H9 (cell line): ENCODE results near the gene KPNA1. TPM values are rescaled to one million over a fixed set of nuclear protein-coding genes. Genes with fewer than 3 reads are reported as not detected.
A peak's percentile ranks its signal among the peaks of the same experiment; 100 is the strongest.

ENCODE experiments used
- DNase-seq: peaks from one replicate; pipeline ENCODE4 v3.0.0-alpha.2; 2017
- H2AFZ ChIP-seq: one replicate; pipeline ENCODE4 v1.6.1; 2013; ENCODE audit warnings: mild to moderate bottlenecking, low read length, control low read depth, moderate library complexity
- H2AK5ac ChIP-seq: 2 replicates; pipeline ENCODE4 v1.6.1; 2013; ENCODE audit warnings: low read length, control low read depth, mixed read lengths; ENCODE audit not compliant: insufficient read length
- H2BK120ac ChIP-seq: one replicate; pipeline ENCODE4 v1.6.1; 2013; ENCODE audit warnings: low read depth, mild to moderate bottlenecking, low read length, control low read depth, inconsistent platforms; ENCODE audit not compliant: poor library complexity, severe bottlenecking
- H2BK12ac ChIP-seq: 2 replicates; pipeline ENCODE4 v1.6.1; 2013; ENCODE audit warnings: low read length, control low read depth, mixed read lengths, low read depth; ENCODE audit not compliant: insufficient read length
- H2BK15ac ChIP-seq: 2 replicates; pipeline ENCODE4 v1.6.1; 2013; ENCODE audit warnings: low read depth, low read length, control low read depth
- H2BK20ac ChIP-seq: one replicate; pipeline ENCODE4 v1.6.1; 2013; ENCODE audit warnings: low read depth, mild to moderate bottlenecking, low read length, control low read depth, inconsistent platforms; ENCODE audit not compliant: poor library complexity, severe bottlenecking
- H2BK5ac ChIP-seq: 2 replicates; pipeline ENCODE4 v1.6.1; 2013; ENCODE audit warnings: low read length, control low read depth, mixed read lengths; ENCODE audit not compliant: insufficient read length
- H3K14ac ChIP-seq: 2 replicates; pipeline ENCODE4 v1.6.1; 2013; ENCODE audit warnings: low read length, control low read depth; ENCODE audit not compliant: insufficient read depth
- H3K18ac ChIP-seq: 2 replicates; pipeline ENCODE4 v1.6.1; 2013; ENCODE audit warnings: low read depth, mild to moderate bottlenecking, mixed read lengths, low read length, control low read depth; ENCODE audit not compliant: insufficient read length
- H3K23ac ChIP-seq: 2 replicates; pipeline ENCODE4 v1.6.1; 2013; ENCODE audit warnings: low read length, control low read depth, mixed read lengths, low read depth; ENCODE audit not compliant: insufficient read length
- H3K23me2 ChIP-seq: 2 replicates; pipeline ENCODE4 v1.6.1; 2013; ENCODE audit warnings: low read depth, mild to moderate bottlenecking, mixed read lengths, low read length, control low read depth; ENCODE audit not compliant: insufficient read length, poor library complexity, severe bottlenecking
- H3K27ac ChIP-seq: 2 replicates; pipeline ENCODE4 v1.5.1; 2013; ENCODE audit warnings: low read length, control low read depth, mixed read lengths, low read depth; ENCODE audit not compliant: insufficient read length
- H3K27me3 ChIP-seq: 2 replicates; pipeline ENCODE4 v1.6.1; 2013; ENCODE audit warnings: low read length, control low read depth, inconsistent platforms; ENCODE audit not compliant: insufficient read depth
- H3K4ac ChIP-seq: 2 replicates; pipeline ENCODE4 v1.6.1; 2013; ENCODE audit warnings: low read depth, mild to moderate bottlenecking, control low read depth, inconsistent platforms, low read length, moderate library complexity
- H3K4me1 ChIP-seq: 2 replicates; pipeline ENCODE4 v1.6.1; 2013; ENCODE audit warnings: low read length, control low read depth, inconsistent platforms; ENCODE audit not compliant: insufficient read depth
- H3K4me2 ChIP-seq: 2 replicates; pipeline ENCODE4 v1.6.1; 2013; ENCODE audit warnings: low read length, control low read depth, mixed read lengths; ENCODE audit not compliant: insufficient read length, insufficient read depth
- H3K56ac ChIP-seq: 2 replicates; pipeline ENCODE4 v1.6.1; 2013; ENCODE audit warnings: low read depth, mild to moderate bottlenecking, mixed read lengths, low read length, control low read depth; ENCODE audit not compliant: insufficient read length
- H3K79me1 ChIP-seq: 2 replicates; pipeline ENCODE4 v1.6.1; 2013; ENCODE audit warnings: low read depth, mild to moderate bottlenecking, moderate library complexity, low read length, control low read depth, inconsistent platforms; ENCODE audit not compliant: insufficient read depth, poor library complexity, severe bottlenecking
- H3K79me2 ChIP-seq: 2 replicates; pipeline ENCODE4 v1.6.1; 2013; ENCODE audit warnings: low read length, control low read depth, inconsistent platforms; ENCODE audit not compliant: insufficient read depth
- H3K9ac ChIP-seq: 2 replicates; pipeline ENCODE4 v1.6.1; 2013; ENCODE audit warnings: low read length, control low read depth, mixed read lengths; ENCODE audit not compliant: insufficient read length; ENCODE audit errors: extremely low read depth
- H3K9me3 ChIP-seq: one replicate; pipeline ENCODE4 v1.6.1; 2013; ENCODE audit warnings: low read depth, low read length, inconsistent platforms; ENCODE audit not compliant: control insufficient read depth
- H3T11ph ChIP-seq: one replicate; pipeline ENCODE4 v1.6.1; 2013; ENCODE audit warnings: mild to moderate bottlenecking, low read length, control low read depth, inconsistent platforms
- H4K20me1 ChIP-seq: one replicate; pipeline ENCODE4 v1.6.1; 2013; ENCODE audit not compliant: control insufficient read depth, insufficient read length, insufficient read depth
- H4K5ac ChIP-seq: 2 replicates; pipeline ENCODE4 v1.6.1; 2013; ENCODE audit warnings: low read depth, mild to moderate bottlenecking, mixed read lengths, low read length, control low read depth; ENCODE audit not compliant: insufficient read length
- H4K8ac ChIP-seq: replicated peaks from 2 replicates; pipeline ENCODE4 v1.6.1; 2013; ENCODE audit warnings: low read length, control low read depth, mixed read lengths, low read depth; ENCODE audit not compliant: insufficient read length
- H4K91ac ChIP-seq: 2 replicates; pipeline ENCODE4 v1.6.1; 2013; ENCODE audit warnings: low read depth, mild to moderate bottlenecking, moderate library complexity, mixed read lengths, low read length, control low read depth; ENCODE audit not compliant: insufficient read length
- H3K27ac Mint-ChIP-seq, 3 experiments: 2 replicates in 2 of 3; 3 replicates in 1 of 3; pipeline ENCODE4 v1.8.0; 2020 to 2021; ENCODE audit warnings: mixed read lengths in 3 of 3, mild to moderate bottlenecking in 1 of 3, moderate library complexity in 1 of 3
- H3K27me3 Mint-ChIP-seq: 2 replicates; pipeline ENCODE4 v1.8.0; 2021; ENCODE audit warnings: low read depth, mild to moderate bottlenecking, moderate library complexity, mixed read lengths
- H3K36me3 Mint-ChIP-seq, 3 experiments: 2 replicates in 2 of 3; 3 replicates in 1 of 3; pipeline ENCODE4 v1.8.0; 2020 to 2021; ENCODE audit warnings: low read depth in 3 of 3, mixed read lengths in 3 of 3; ENCODE audit not compliant: insufficient read depth in 1 of 3
- H3K4me1 Mint-ChIP-seq, 2 experiments: 2 replicates each; pipeline ENCODE4 v1.8.0; 2020; ENCODE audit warnings: mixed read lengths in 2 of 2
- H3K4me3 Mint-ChIP-seq, 2 experiments: 2 replicates in 1 of 2; 3 replicates in 1 of 2; pipeline ENCODE4 v1.8.0; 2020 to 2021; ENCODE audit warnings: mild to moderate bottlenecking in 2 of 2, mixed read lengths in 2 of 2, moderate library complexity in 1 of 2
- H3K9me3 Mint-ChIP-seq, 2 experiments: 2 replicates in 1 of 2; 3 replicates in 1 of 2; pipeline ENCODE4 v1.8.0; 2020; ENCODE audit warnings: mild to moderate bottlenecking in 2 of 2, mixed read lengths in 2 of 2, moderate library complexity in 1 of 2
- WGBS: extraction: QIAGEN DNeasy Blood & Tissue Kit; methylation state at CpG from one replicate; pipeline ENCODE4 v1.1.7; 2013; ENCODE audit warnings: missing lambda C conversion rate, low lambda C conversion rate, mixed read lengths; ENCODE audit not compliant: insufficient read length; ENCODE audit errors: extremely low coverage; 5-methylcytosine and 5-hydroxymethylcytosine counted together
- total RNA-seq: library from RNA; stranded (reverse); gene quantifications from 2 replicates; pipeline ENCODE4 v1.2.1, GENCODE V29; 2021
- TF ChIP-seq, protein P1 (sequence below): fragments of 200-600 bp; sonication (generic); conservative IDR thresholded peaks from 3 replicates; pipeline ENCODE4 v1.8.0; 2021; ENCODE audit warnings: antibody characterized with exemption, mild to moderate bottlenecking

Gene KPNA1
- total RNA-seq, 1 experiment from 2014 or later: 71.7 TPM

DNA sequence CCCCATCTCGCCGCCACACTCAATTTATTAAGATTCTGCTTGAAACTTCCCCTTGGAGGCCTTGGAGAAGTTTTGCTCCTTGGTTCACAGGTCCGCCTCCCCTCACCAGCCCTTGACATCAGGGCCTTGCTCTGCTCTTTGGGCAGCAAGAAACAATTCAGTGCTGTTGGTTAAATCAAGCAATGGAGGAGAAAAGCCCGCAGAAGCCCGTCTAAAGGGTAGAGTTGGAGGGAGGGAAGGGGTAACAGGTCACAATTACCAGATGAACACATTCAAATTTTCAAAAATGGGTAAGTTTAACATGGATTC is 48.9 kb upstream of the KPNA1 start:
- Histone ChIP-seq H2BK15ac (no peak overlapping the region), H3K4me1 (peaks cover 9% of the 10 kb centered on the region), H3K4ac (no peak overlapping the region), H3K18ac (no peak overlapping the region), H3K23me2 (no peaks in the 10 kb centered on the region), H3K9me3 (no peaks in the 10 kb centered on the region), H4K20me1 (no peaks in the 10 kb centered on the region), H3K56ac (no peak overlapping the region), H3K4me2 (peak overlapping the region; percentile 58), H3K27ac (no peak overlapping the region), H3K79me1 (no peaks in the 10 kb centered on the region), H3T11ph (no peak overlapping the region), H3K9ac (no peak overlapping the region), H4K91ac (no peak overlapping the region), H2BK20ac (no peak overlapping the region), H4K5ac (no peak overlapping the region), H2BK5ac (no peak overlapping the region), H2AK5ac (no peak overlapping the region), H3K14ac (no peak overlapping the region), H4K8ac (no peak overlapping the region), H2BK12ac (no peak overlapping the region), H3K79me2 (no peaks in the 10 kb centered on the region), H2BK120ac (no peak overlapping the region), H3K27me3 (no peaks in the 10 kb centered on the region), H3K23ac (no peak overlapping the region), H2AFZ (peak overlapping the region; percentile 25)
- no peaks in the 10 kb centered on the region; a peak in 2 of 7 replicates for H3K36me3 Mint-ChIP-seq
- TF ChIP-seq, protein P1, sequence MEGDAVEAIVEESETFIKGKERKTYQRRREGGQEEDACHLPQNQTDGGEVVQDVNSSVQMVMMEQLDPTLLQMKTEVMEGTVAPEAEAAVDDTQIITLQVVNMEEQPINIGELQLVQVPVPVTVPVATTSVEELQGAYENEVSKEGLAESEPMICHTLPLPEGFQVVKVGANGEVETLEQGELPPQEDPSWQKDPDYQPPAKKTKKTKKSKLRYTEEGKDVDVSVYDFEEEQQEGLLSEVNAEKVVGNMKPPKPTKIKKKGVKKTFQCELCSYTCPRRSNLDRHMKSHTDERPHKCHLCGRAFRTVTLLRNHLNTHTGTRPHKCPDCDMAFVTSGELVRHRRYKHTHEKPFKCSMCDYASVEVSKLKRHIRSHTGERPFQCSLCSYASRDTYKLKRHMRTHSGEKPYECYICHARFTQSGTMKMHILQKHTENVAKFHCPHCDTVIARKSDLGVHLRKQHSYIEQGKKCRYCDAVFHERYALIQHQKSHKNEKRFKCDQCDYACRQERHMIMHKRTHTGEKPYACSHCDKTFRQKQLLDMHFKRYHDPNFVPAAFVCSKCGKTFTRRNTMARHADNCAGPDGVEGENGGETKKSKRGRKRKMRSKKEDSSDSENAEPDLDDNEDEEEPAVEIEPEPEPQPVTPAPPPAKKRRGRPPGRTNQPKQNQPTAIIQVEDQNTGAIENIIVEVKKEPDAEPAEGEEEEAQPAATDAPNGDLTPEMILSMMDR: no peak
- no peak for DNase-seq
- peaks cover 18 to 32% of the 10 kb centered on the region in 2 experiments for H3K4me1 Mint-ChIP-seq
- H3K27me3 Mint-ChIP-seq: peaks cover 3% of the 10 kb centered on the region; the same call in 1 of the 2 replicates
- H3K4me3 Mint-ChIP-seq: peak overlapping the region; percentile 71 to 81
- H3K9me3 Mint-ChIP-seq: no peaks in the 10 kb centered on the region
- peak overlapping the region in 1 of 3 experiments; percentile 16; a peak in 1 of 7 replicates for H3K27ac Mint-ChIP-seq
- WGBS: no CpG with 5 or more reads among the region's 5 CpGs
